WERI-Rb-1 (cell line): Measurements from ENCODE around the gene FBXW11.

Source experiments
- DNase-seq: peaks from one replicate; pipeline ENCODE4 v3.0.0-alpha.2; 2020
- H3K27ac ChIP-seq: fragments of 250-450 bp; sonication (Bioruptor Pico); 2 replicates; pipeline ENCODE4 v1.5.1; 2020; ENCODE audit warnings: mild to moderate bottlenecking, moderate library complexity
- H3K27me3 ChIP-seq: fragments of 250-450 bp; sonication (Bioruptor Pico); 2 replicates; pipeline ENCODE4 v1.5.1; 2021; ENCODE audit warnings: mild to moderate bottlenecking, low read depth, moderate library complexity; ENCODE audit not compliant: insufficient read depth, severe bottlenecking
- H3K36me3 ChIP-seq: fragments of 250-450 bp; sonication (Bioruptor Pico); 2 replicates; pipeline ENCODE4 v1.5.1; 2020; ENCODE audit warnings: mild to moderate bottlenecking, moderate library complexity
- H3K4me3 ChIP-seq: 2 replicates; pipeline ENCODE4 v1.5.1; 2011; ENCODE audit warnings: low read depth, mild to moderate bottlenecking, control low read depth, low read length
- H3K9me3 ChIP-seq: fragments of 250-450 bp; sonication (Bioruptor Pico); 2 replicates; pipeline ENCODE4 v1.5.1; 2021; ENCODE audit warnings: mild to moderate bottlenecking, moderate library complexity; ENCODE audit not compliant: severe bottlenecking
- CTCF ChIP-seq: IDR thresholded peaks from 2 replicates; pipeline ENCODE4 v1.5.1; 2011; ENCODE audit warnings: low read depth, mild to moderate bottlenecking, control low read depth, inconsistent platforms, low read length

FBXW11 gene

DNA sequence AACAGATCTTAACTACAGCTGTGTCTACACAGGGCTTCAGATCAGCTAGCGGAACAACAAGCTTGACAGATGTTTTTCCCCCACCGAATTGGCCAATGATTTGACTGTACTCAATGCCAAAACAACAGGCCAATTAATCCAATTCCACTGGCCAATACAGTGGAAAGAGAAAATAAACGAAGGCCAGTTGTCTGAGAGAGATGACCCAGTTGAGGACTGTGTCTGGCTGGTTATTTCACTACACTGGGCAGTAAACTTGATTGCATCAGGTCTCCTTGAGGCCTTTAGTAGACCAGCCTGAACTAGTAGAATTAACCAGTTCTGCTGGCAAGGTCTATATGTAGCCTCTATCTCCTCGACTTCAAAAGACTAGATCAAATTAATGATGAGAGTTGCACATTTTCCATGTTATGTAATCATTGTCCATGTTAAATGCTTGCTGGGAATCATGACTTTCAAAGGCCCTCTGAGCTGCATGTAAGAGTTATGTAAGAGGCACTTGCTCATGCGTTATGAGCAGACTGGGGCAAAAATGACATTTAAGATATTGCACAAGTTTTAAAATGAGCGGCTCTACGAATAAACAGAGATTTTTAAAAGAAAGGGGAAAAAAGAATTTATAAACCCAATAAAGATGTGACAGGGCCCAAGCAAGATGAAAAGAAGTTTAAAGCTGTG is 192.5 kb downstream of the FBXW11 start:
- no peaks in the 10 kb centered on the region for H3K36me3 ChIP-seq
- DNase-seq, result no peak
- no peak overlapping the region for H3K4me3 ChIP-seq
- peaks cover 2% of the 10 kb centered on the region for H3K9me3 ChIP-seq
- H3K27me3 ChIP-seq, result peaks cover 68% of the 10 kb centered on the region
- no peak for TF ChIP-seq CTCF
- H3K27ac ChIP-seq, result no peak overlapping the region

DNA sequence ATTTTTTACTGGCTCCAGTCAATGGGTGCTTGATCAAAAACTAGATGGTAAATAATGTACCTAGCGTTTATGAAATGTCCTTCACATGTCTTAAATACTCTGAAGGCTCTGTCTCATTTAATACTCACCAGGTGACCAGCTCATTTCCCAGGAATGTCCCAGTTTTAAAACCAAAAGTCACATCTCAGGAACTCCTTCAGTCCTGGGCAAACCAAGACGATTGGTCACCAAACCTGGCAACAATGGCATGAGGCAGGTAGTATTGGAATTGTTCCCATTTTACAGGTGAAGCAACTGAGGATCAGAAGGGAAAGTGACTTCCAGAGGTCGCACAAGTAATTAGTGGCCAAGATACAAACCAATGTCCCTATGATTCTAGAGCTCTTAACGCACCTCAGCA is 193.2 kb downstream of the FBXW11 start:
- peaks cover 2% of the 10 kb centered on the region for H3K9me3 ChIP-seq
- DNase-seq, result no peak
- H3K27me3 ChIP-seq, result peaks cover 61% of the 10 kb centered on the region
- H3K4me3 ChIP-seq, result no peak overlapping the region
- H3K36me3 ChIP-seq, result no peaks in the 10 kb centered on the region
- TF ChIP-seq CTCF, result no peak
- no peak overlapping the region for H3K27ac ChIP-seq
